GM13977 (cell line): Measurements from ENCODE around the gene HECW1.

Experiments used
- DNase-seq: peaks from one replicate; pipeline ENCODE4 v3.0.0; 2012; ENCODE audit warnings: low spot score
- CTCF ChIP-seq: IDR thresholded peaks from 2 replicates; pipeline ENCODE4 v1.5.1; 2012; ENCODE audit warnings: mild to moderate bottlenecking, control low read depth; ENCODE audit not compliant: insufficient read depth; ENCODE audit errors: extremely low read depth, missing control alignments
- in situ Hi-C: fragments of 300-500 bp; cut with MboI; formaldehyde crosslinking; loops from one replicate; pipeline ENCODE4 v1.12.0; 2022; ENCODE audit warnings: low sequenced_read_pairs, low pct_unique_long_range_greater_than_20kb, mixed read lengths, inconsistent platforms; ENCODE audit not compliant: unreplicated experiment

The HECW1 gene

DNA sequence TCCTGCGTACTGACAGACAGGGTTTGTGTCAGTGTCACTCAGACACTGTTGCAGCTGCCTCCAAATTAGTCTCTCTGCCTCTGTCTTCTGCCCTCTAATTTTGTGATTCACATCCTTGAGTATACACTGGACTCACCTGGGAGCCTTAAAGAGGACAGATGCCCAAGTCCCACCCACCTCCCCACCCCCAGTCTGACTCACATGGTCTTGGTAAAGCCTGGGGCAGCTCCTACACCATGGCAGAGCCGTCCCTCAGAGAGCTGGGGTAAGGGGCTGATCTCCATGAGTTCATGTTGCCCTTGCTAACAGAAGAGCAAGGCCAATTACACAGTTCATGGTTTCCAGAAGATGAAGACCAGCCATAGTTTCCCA lies 272.8 kb downstream of the HECW1 start:
- DNase-seq, result no peak
- in situ Hi-C loops, result no loop called here
- TF ChIP-seq CTCF, result no peak

DNA sequence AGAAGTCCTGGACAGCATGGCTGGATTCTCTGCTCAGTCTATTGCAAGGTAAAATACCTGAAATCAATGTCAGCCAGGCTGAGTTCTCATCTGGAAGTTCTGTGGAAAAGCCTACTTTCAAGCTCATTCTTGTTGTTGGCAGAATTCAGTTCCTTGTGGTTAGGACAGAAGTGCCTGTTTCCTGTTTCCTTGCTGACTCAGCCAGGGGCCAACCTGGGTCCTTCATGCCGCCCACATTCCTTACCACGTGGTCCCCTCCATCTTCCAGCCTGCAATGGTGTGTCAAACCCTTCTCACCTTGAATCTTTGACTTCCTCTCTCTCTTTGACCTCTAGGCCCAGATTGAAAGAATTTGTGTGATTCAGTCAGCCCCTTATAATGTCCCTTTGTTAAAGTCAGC lies 273.4 kb downstream of the HECW1 start:
- TF ChIP-seq CTCF, result no peak
- in situ Hi-C loops, result no loop called here

DNA sequence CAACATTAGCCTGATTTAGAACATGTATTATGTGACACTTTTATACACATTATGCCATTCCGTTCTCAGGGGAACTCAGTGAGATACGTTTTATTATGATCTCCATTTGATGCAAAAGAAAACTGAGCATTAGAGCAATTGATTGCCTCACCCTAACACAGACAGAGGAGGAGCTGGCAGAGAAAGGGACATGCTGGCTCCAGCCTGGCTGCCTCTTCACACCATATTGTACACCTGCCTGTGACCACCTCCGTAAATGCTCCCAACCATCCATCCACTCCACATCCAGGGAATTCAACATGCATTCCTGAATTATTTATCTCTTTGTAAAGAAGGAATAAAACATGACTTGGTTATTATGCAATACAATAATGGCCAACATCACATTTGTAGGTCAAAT lies 275.5 kb downstream of the HECW1 start:
- in situ Hi-C loops, result no loop called here
- no peak for TF ChIP-seq CTCF
- no peak for DNase-seq

More for the DNA sequence above, 273.4 kb downstream of the HECW1 start:
- no peak for DNase-seq

DNA sequence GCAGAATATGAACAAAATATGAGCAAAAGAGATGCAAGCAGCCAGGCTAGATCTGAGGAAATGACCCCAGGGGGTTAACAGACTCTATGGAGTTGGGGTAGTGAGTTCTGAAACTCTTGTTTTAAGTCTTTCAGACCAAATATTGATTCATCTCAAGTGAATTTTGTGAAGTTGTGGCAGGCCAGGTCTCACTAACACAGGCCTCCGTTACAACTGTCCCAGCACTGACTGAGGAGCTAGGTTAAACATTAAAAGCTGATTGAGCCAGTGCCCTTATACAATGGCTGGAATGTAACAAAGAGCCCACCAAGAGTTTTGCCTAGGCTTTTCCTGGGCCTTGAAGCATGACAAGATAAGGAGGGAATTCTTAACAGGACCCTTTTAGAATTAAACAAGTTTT lies 278.1 kb downstream of the HECW1 start:
- TF ChIP-seq CTCF, result no peak
- in situ Hi-C loops, result no loop called here
- DNase-seq, result no peak

DNA sequence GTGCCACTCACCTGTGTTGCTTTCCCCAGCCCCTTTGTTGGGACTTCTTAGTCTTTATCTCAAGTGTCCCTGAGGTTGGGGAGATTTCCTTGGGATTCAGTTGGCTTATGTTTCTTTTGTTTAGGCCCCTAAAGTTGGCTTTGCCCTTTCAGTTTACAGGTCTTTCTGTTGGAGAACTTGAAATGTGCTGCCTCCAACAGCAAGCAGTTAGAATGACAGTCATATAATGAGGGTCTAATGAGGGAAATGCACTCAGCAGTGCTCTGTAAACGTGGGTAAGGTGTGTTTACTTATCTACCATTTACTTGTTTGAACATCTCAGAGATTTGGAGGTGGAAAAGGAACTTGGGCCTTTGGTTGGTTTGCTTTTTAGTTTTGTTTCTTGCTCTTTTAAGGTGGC lies 279.1 kb downstream of the HECW1 start:
- TF ChIP-seq CTCF, result no peak
- in situ Hi-C loops, result no loop called here
- no peak for DNase-seq

GRCh38 chr7:43392638-43393330 lies 280.3 kb downstream of the HECW1 start:
- TF ChIP-seq CTCF, result no peak
- in situ Hi-C loops, result no loop called here
- no peak for DNase-seq
